HepG2 (cell line): ENCODE results near the gene STAP1. TPM values are rescaled to one million over a fixed set of nuclear protein-coding genes. Genes with fewer than 3 reads are reported as not detected.
A peak's percentile ranks its signal among the peaks of the same experiment; 100 is the strongest.

Source experiments
- ATAC-seq: fragments of 200-7000 bp; cut with Tn5 transposase; 3 replicates; pipeline ENCODE4 v1.9.1; 2020; ENCODE audit warnings: mild to moderate bottlenecking, moderate library complexity
- BruUV-seq: library from RNA; stranded (reverse); fragments of 400-500 nt; replicated peaks from 2 replicates; lab custom pipeline; 2021; lab: Mats Ljungman, UMichigan
- CTCF ChIA-PET: fragments of 300-600 bp; formaldehyde crosslinking; extraction: SDS; loops from one replicate; lab custom pipeline; 2021; ENCODE audit warnings: low total read pairs, inconsistent platforms, low intra/inter-chr PET ratio; lab: Yijun Ruan, JAX
- POLR2A ChIA-PET: fragments of 350-600 bp; sonication (Branson Sonifier 250); formaldehyde crosslinking; loops from one replicate; lab custom pipeline; 2020; ENCODE audit warnings: antibody characterized with exemption, inconsistent platforms; lab: Yijun Ruan, JAX
- DNase-seq: peaks from one replicate; pipeline ENCODE4 v3.0.0-alpha.2; 2015; ENCODE audit warnings: low spot score
- FAIRE-seq: peaks from 3 replicates; lab custom pipeline; 2011; peaks lifted over from hg19 to GRCh38; lab: Jason Lieb, UNC
- H2AFZ ChIP-seq: one replicate; pipeline ENCODE4 v1.6.1; 2011; ENCODE audit warnings: low read length, inconsistent platforms
- H3K27ac ChIP-seq: fragments of 300-600 bp; 3 replicates; pipeline ENCODE4 v1.8.0; 2011; ENCODE audit warnings: mixed run types, mild to moderate bottlenecking, mixed read lengths, low read length, inconsistent platforms; ENCODE audit not compliant: insufficient read depth; ENCODE audit errors: extremely low read length
- H3K27me3 ChIP-seq, 2 experiments: fragments of 200-600 bp in 1 of 2; 2 replicates in 1 of 2; 3 replicates in 1 of 2; pipeline versions ENCODE4 v1.6.0 to v1.8.0; 2011; ENCODE audit warnings: low read length in 2 of 2, mild to moderate bottlenecking in 2 of 2, moderate library complexity in 2 of 2, inconsistent platforms in 1 of 2; ENCODE audit not compliant: insufficient read depth in 2 of 2, control insufficient read depth in 1 of 2
- H3K36me3 ChIP-seq, 2 experiments: fragments of 200-600 bp in 1 of 2; replicated peaks in 1 of 2; 2 replicates in 1 of 2; 3 replicates in 1 of 2; pipeline versions ENCODE4 v1.5.1 to v1.8.0; 2011; ENCODE audit warnings: low read length in 2 of 2, inconsistent platforms in 1 of 2; ENCODE audit not compliant: insufficient read depth in 2 of 2, control insufficient read depth in 1 of 2
- H3K4me1 ChIP-seq: 2 replicates; pipeline ENCODE4 v1.5.1; 2012; ENCODE audit warnings: low read length, inconsistent platforms; ENCODE audit not compliant: insufficient read depth
- H3K4me2 ChIP-seq: 2 replicates; pipeline ENCODE4 v1.6.0; 2011; ENCODE audit warnings: low read depth, low read length, inconsistent platforms
- H3K4me3 ChIP-seq, 3 experiments: fragments of 200-600 bp in 1 of 3; sonication (generic), shearing (Covaris generic) in 1 of 3; replicated peaks in 1 of 3; 2 replicates each; pipeline ENCODE4 v1.5.1; 2011 to 2016; ENCODE audit warnings: low read length in 3 of 3, inconsistent platforms in 2 of 3, low read depth in 2 of 3, mild to moderate bottlenecking in 2 of 3, control low read depth in 1 of 3, mixed read lengths in 1 of 3; ENCODE audit not compliant: insufficient read depth in 1 of 3
- H3K79me2 ChIP-seq: one replicate; pipeline ENCODE4 v1.6.1; 2011; ENCODE audit warnings: low read length, inconsistent platforms; ENCODE audit not compliant: insufficient read depth
- H3K9ac ChIP-seq: 2 replicates; pipeline ENCODE4 v1.6.0; 2011; ENCODE audit warnings: mild to moderate bottlenecking, low read depth, low read length, inconsistent platforms; ENCODE audit not compliant: insufficient read depth
- H3K9me3 ChIP-seq: 2 replicates; pipeline ENCODE4 v1.5.1; 2012; ENCODE audit warnings: mild to moderate bottlenecking, low read length
- H4K20me1 ChIP-seq: 2 replicates; pipeline ENCODE4 v1.6.0; 2011; ENCODE audit warnings: inconsistent platforms, mild to moderate bottlenecking, low read length, moderate library complexity; ENCODE audit not compliant: insufficient read depth
- BHLHE40 ChIP-seq: IDR thresholded peaks from 2 replicates; pipeline ENCODE4 v1.6.1; 2011; ENCODE audit warnings: low read length, improper control_type of control experiment
- GABPB1 ChIP-seq: IDR thresholded peaks from 2 replicates; pipeline ENCODE4 v1.6.1; 2016; ENCODE audit warnings: mild to moderate bottlenecking, missing genetic modification reagents, moderate library complexity, missing compliant biosample characterization
- MAFG ChIP-seq: sonication (generic); formaldehyde crosslinking; IDR thresholded peaks from 2 replicates; pipeline ENCODE4 v1.5.1; 2020; ENCODE audit warnings: mild to moderate bottlenecking, missing genetic modification reagents
- MEIS2 ChIP-seq: sonication (generic); formaldehyde crosslinking; IDR thresholded peaks from 2 replicates; pipeline ENCODE4 v1.9.0; 2021; ENCODE audit warnings: mild to moderate bottlenecking, missing genetic modification reagents
- MTA1 ChIP-seq: sonication (generic); formaldehyde crosslinking; IDR thresholded peaks from 2 replicates; pipeline ENCODE4 v1.4.0; 2020; ENCODE audit warnings: missing genetic modification reagents, mild to moderate bottlenecking, borderline replicate concordance
- POLR2AphosphoS2 ChIP-seq: IDR thresholded peaks from 2 replicates; pipeline ENCODE4 v1.6.1; 2011; ENCODE audit warnings: low read depth, low read length, improper control_type of control experiment
- POLR2AphosphoS5 ChIP-seq: IDR thresholded peaks from 2 replicates; pipeline ENCODE4 v1.6.1; 2012; ENCODE audit warnings: low read depth, low read length
- SNAPC2 ChIP-seq: sonication (generic); formaldehyde crosslinking; IDR thresholded peaks from 2 replicates; pipeline ENCODE4 v1.8.1; 2022; ENCODE audit warnings: mild to moderate bottlenecking, missing genetic modification reagents
- SRSF1 ChIP-seq: fragments of 200-400 bp; formaldehyde crosslinking; optimal IDR thresholded peaks from 2 replicates; pipeline ENCODE3; 2017; ENCODE audit warnings: mild to moderate bottlenecking, low read depth, low read length, moderate library complexity
- STAG1 ChIP-seq: sonication (generic); formaldehyde crosslinking; IDR thresholded peaks from 2 replicates; pipeline ENCODE4 v1.4.0; 2020; ENCODE audit warnings: missing genetic modification reagents
- TEAD3 ChIP-seq: optimal IDR thresholded peaks from 2 replicates; pipeline ENCODE3; 2016; ENCODE audit warnings: borderline replicate concordance
- ZC3H4 ChIP-seq: sonication (generic); formaldehyde crosslinking; IDR thresholded peaks from 2 replicates; pipeline ENCODE4 v1.4.0; 2020; ENCODE audit warnings: missing genetic modification reagents, borderline replicate concordance
- ZMYM3 ChIP-seq: sonication (generic); formaldehyde crosslinking; IDR thresholded peaks from 2 replicates; pipeline ENCODE4 v1.5.1; 2020; ENCODE audit warnings: mild to moderate bottlenecking, missing genetic modification reagents
- ZNF234 ChIP-seq: sonication (generic); formaldehyde crosslinking; conservative IDR thresholded peaks from 2 replicates; pipeline ENCODE4 v1.5.1; 2020; ENCODE audit warnings: mild to moderate bottlenecking, missing genetic modification reagents
- ZNF253 ChIP-seq: sonication (generic); formaldehyde crosslinking; IDR thresholded peaks from 2 replicates; pipeline ENCODE4 v1.8.0; 2022; ENCODE audit warnings: mild to moderate bottlenecking, missing genetic modification reagents, borderline replicate concordance
- ZNF260 ChIP-seq: sonication (generic); formaldehyde crosslinking; IDR thresholded peaks from 2 replicates; pipeline ENCODE4 v1.4.0; 2020; ENCODE audit warnings: missing genetic modification reagents, low read depth, mild to moderate bottlenecking, borderline replicate concordance
- ZNF33A ChIP-seq: sonication (generic); formaldehyde crosslinking; IDR thresholded peaks from 2 replicates; pipeline ENCODE4 v1.5.1; 2020; ENCODE audit warnings: missing genetic modification reagents, mild to moderate bottlenecking, moderate library complexity, borderline replicate concordance
- ZNF510 ChIP-seq: sonication (generic); formaldehyde crosslinking; IDR thresholded peaks from 2 replicates; pipeline ENCODE4 v1.4.0; 2020; ENCODE audit warnings: low read depth, mild to moderate bottlenecking, missing genetic modification reagents
- ZNF549 ChIP-seq: sonication (generic); formaldehyde crosslinking; IDR thresholded peaks from 2 replicates; pipeline ENCODE4 v1.5.0; 2020; ENCODE audit warnings: missing genetic modification reagents
- ZNF564 ChIP-seq: sonication (generic); formaldehyde crosslinking; IDR thresholded peaks from 2 replicates; pipeline ENCODE4 v1.8.1; 2023; ENCODE audit warnings: mild to moderate bottlenecking, missing genetic modification reagents
- WGBS: methylation state at CpG from one replicate; pipeline ENCODE4 v1.1.6; 2017; ENCODE audit warnings: low lambda C conversion rate; 5-methylcytosine and 5-hydroxymethylcytosine counted together
- in situ Hi-C: cut with HindIII; loops from 2 replicates; pipeline ENCODE4 v1.10.0; 2017; ENCODE audit warnings: low pct_unique_long_range_greater_than_20kb; ENCODE audit not compliant: extremely low pct_ligation_motif_present
- intact Hi-C: fragments of 100-400 bp; cut with micrococcal nuclease; formaldehyde crosslinking; loops from one replicate; pipeline ENCODE4 v1.10.0; 2022; ENCODE audit not compliant: unreplicated experiment
- polyA plus RNA-seq, 8 experiments: library from polyadenylated mRNA; depleted of rRNA in 3 of 8; stranded (reverse) in 7 of 8; unstranded in 1 of 8; fragments of >200 nt; fragmentation: Illumina TruSeq in 4 of 8; extraction: Trizol in 4 of 8; gene quantifications; 2 replicates each; pipeline versions ENCODE4 v1.2.1 to v1.2.3, GENCODE V29; 2011 to 2016; ENCODE audit warnings: low read depth in 4 of 8, missing spikeins in 1 of 8, mixed read lengths in 1 of 8; ENCODE audit not compliant: insufficient read depth in 1 of 8
- total RNA-seq, 5 experiments: library from RNA; depleted of rRNA; stranded (reverse); fragments of >200 nt; fragmentation: Illumina TruSeq; extraction: Trizol; gene quantifications; 2 replicates each; pipeline ENCODE4 v1.2.3, GENCODE V29; 2016; ENCODE audit warnings: low read depth in 1 of 5
- TF ChIP-seq, protein P1 (sequence below): IDR thresholded peaks from 2 replicates; pipeline ENCODE4 v1.6.1; 2012; ENCODE audit warnings: low read depth, low read length, improper control_type of control experiment
- TF ChIP-seq, protein P2 (sequence below): IDR thresholded peaks from 2 replicates; pipeline ENCODE4 v1.6.1; 2016; ENCODE audit warnings: missing biosample characterization, missing genetic modification reagents, low read depth
- TF ChIP-seq, protein P3 (sequence below): sonication (generic); formaldehyde crosslinking; IDR thresholded peaks from 2 replicates; pipeline ENCODE4 v1.5.0; 2020; ENCODE audit warnings: mild to moderate bottlenecking, missing genetic modification reagents

Gene STAP1
- total and polyA plus RNA-seq, 2 of the 13 experiments (the other 11 are each of a cell fraction or from before 2014, with no cell fraction given) = not detected

DNA sequence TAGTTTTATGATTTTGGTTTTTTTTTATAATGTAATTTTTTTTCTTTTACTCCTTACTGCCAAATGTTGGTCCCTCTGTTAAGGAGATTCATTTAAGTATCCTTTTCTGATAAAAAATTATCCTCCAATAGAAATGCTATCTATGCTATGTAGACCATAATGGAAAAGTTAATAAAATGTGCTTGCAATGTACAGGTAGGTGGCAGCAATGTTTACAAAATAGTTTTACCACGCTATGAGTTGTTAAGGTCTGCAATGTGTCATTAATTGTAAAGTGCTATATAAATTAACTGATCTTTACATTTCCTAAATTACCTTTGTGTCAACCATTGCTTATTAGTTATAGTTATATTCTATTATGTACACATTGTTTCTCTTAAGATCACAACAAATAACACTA, 9.4 kb upstream of the STAP1 start:
- 6% methylated on average over 1 of the region's 1 CpG for WGBS
- DNase-seq = peak; percentile 15
- no peak for TF ChIP-seq ZNF234 (CRISPR knock-in tag)
- TF ChIP-seq BHLHE40 = no peak
- TF ChIP-seq SRSF1 = no peak
- no peak for TF ChIP-seq MEIS2 (CRISPR knock-in tag)
- TF ChIP-seq ZNF510 = no peak
- TF ChIP-seq ZNF253 (CRISPR knock-in tag) = no peak
- TF ChIP-seq, protein P1, sequence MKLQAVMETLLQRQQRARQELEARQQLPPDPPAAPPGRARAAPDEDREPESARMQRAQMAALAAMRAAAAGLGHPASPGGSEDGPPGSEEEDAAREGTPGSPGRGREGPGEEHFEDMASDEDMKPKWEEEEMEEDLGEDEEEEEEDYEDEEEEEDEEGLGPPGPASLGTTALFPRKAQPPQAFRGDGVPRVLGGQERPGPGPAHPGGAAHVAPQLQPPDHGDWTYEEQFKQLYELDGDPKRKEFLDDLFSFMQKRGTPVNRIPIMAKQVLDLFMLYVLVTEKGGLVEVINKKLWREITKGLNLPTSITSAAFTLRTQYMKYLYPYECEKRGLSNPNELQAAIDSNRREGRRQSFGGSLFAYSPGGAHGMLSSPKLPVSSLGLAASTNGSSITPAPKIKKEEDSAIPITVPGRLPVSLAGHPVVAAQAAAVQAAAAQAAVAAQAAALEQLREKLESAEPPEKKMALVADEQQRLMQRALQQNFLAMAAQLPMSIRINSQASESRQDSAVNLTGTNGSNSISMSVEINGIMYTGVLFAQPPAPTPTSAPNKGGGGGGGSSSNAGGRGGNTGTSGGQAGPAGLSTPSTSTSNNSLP = peak; percentile 67; the same call in 1 of the 2 replicates
- TF ChIP-seq, protein P2, sequence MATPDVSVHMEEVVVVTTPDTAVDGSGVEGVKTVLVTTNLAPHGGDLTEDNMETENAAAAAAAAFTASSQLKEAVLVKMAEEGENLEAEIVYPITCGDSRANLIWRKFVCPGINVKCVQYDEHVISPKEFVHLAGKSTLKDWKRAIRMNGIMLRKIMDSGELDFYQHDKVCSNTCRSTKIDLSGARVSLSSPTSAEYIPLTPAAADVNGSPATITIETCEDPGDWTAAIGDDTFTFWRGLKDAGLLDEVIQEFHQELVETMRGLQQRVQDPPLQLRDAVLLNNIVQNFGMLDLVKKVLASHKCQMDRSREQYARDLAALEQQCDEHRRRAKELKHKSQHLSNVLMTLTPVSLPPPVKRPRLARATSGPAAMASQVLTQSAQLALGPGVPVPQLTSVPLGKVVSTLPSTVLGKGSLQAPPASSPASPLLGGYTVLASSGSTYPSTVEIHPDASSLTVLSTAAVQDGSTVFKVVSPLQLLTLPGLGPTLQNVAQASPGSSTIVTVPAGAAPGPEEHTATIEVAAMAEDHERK = no peak
- TF ChIP-seq ZNF260 (CRISPR knock-in tag) = no peak
- TF ChIP-seq POLR2AphosphoS5 = no peak
- TF ChIP-seq STAG1 (CRISPR knock-in tag) = peak; percentile 70
- TF ChIP-seq SNAPC2 (CRISPR knock-in tag) = no peak
- no peak for TF ChIP-seq POLR2AphosphoS2
- TF ChIP-seq MAFG = no peak
- no peak for TF ChIP-seq ZC3H4 (CRISPR knock-in tag)
- no peak for TF ChIP-seq ZNF564 (CRISPR knock-in tag)
- no peak for TF ChIP-seq TEAD3 (CRISPR knock-in tag)
- TF ChIP-seq ZNF33A (CRISPR knock-in tag) = no peak
- TF ChIP-seq GABPB1 (CRISPR knock-in tag) = no peak
- TF ChIP-seq, protein P3, sequence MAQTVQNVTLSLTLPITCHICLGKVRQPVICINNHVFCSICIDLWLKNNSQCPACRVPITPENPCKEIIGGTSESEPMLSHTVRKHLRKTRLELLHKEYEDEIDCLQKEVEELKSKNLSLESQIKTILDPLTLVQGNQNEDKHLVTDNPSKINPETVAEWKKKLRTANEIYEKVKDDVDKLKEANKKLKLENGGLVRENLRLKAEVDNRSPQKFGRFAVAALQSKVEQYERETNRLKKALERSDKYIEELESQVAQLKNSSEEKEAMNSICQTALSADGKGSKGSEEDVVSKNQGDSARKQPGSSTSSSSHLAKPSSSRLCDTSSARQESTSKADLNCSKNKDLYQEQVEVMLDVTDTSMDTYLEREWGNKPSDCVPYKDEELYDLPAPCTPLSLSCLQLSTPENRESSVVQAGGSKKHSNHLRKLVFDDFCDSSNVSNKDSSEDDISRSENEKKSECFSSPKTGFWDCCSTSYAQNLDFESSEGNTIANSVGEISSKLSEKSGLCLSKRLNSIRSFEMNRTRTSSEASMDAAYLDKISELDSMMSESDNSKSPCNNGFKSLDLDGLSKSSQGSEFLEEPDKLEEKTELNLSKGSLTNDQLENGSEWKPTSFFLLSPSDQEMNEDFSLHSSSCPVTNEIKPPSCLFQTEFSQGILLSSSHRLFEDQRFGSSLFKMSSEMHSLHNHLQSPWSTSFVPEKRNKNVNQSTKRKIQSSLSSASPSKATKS (CRISPR knock-in tag) = no peak
- no peak for TF ChIP-seq MTA1 (CRISPR knock-in tag)
- TF ChIP-seq ZMYM3 (CRISPR knock-in tag) = no peak
- no peak for TF ChIP-seq ZNF549 (CRISPR knock-in tag)

More for the DNA sequence above, 9.4 kb upstream of the STAP1 start:
- Histone ChIP-seq H3K79me2 (peaks cover 12% of the 10 kb centered on the region), H2AFZ (no peak overlapping the region), H3K36me3 (no peaks in the 10 kb centered on the region), H3K27ac (no peak overlapping the region), H3K4me3 (no peak overlapping the region), H3K9me3 (no peaks in the 10 kb centered on the region), H3K27me3 (no peaks in the 10 kb centered on the region), H4K20me1 (no peaks in the 10 kb centered on the region), H3K9ac (no peak overlapping the region), H3K4me1 (peaks cover 9% of the 10 kb centered on the region; the same call in 1 of the 2 replicates), H3K4me2 (no peak overlapping the region)
- no TSS peak for BruUV-seq
- FAIRE-seq (no peak), ATAC-seq (no peak)
- in situ Hi-C loops (loop anchor here (25.0 kb wide), 1 partner anchor 613 kb away; no protein-coding TSS in a partner anchor), intact Hi-C loops (loop anchor here (1.0 to 5.0 kb wide), 5 partner anchors 68 to 628 kb away; partner anchors contain the start of gene UBA6)
- CTCF ChIA-PET = no interaction called here
- POLR2A ChIA-PET = no interaction called here
